Right ventricle myocardium superior (tissue), 1 donor: ENCODE measurements around the gene WNT6. TPM values are rescaled to one million over a fixed set of nuclear protein-coding genes. Genes with fewer than 3 reads are reported as not detected.

Source experiments
- ATAC-seq: fragments of 200-7000 bp; cut with Tn5 transposase; one replicate; pipeline ENCODE4 v1.9.1; 2020; ENCODE audit warnings: mild to moderate bottlenecking; ENCODE audit not compliant: poor library complexity
- DNase-seq: peaks from one replicate; pipeline ENCODE4 v3.0.0-alpha.2; 2020
- intact Hi-C: fragments of 100-400 bp; cut with DNase I; formaldehyde crosslinking; loops from one replicate; pipeline ENCODE4 v1.11.2; 2022
- total RNA-seq: library from RNA; stranded (reverse); fragmentation: NEBNext Ultra II Directional; extraction: Animal tissue kit (Norgen Biotek cat#: 25700); gene quantifications from one replicate; pipeline ENCODE4 v1.2.1, GENCODE V29; 2021
- donor health status: DM: no; HTN: yes; CAD: no; lungs with severe emphysema.

WNT6 gene
- total RNA-seq, 1 donor from 2014 or later = 2.6 TPM

- DNase-seq (no peak), ATAC-seq (no peak)
- intact Hi-C loops = loop anchor here (5.0 kb wide), 1 partner anchor 143 kb away; the partner anchor contains the start of gene TTLL4
Observed at GRCh38 chr2:218854860-218855259, 4.7 kb upstream of the WNT6 start.

GRCh38 chr2:218855305-218856166 is 4.1 kb upstream of the WNT6 start:
- ATAC-seq (no peak), DNase-seq (no peak)
- intact Hi-C loops = no loop called here

- ATAC-seq (no peak), DNase-seq (no peak)
- intact Hi-C loops = no loop called here
Observed at GRCh38 chr2:218856167-218856895, 3.3 kb upstream of the WNT6 start.

GRCh38 chr2:218856896-218857243 is 2.7 kb upstream of the WNT6 start:
- ATAC-seq (no peak), DNase-seq (no peak)
- intact Hi-C loops = no loop called here

GRCh38 chr2:218857371-218858137 is 2.1 kb upstream of the WNT6 start:
- DNase-seq = no peak
- no peak for ATAC-seq
- intact Hi-C loops = no loop called here

GRCh38 chr2:218858138-218858445 is 1.5 kb upstream of the WNT6 start:
- intact Hi-C loops = no loop called here
- ATAC-seq = no peak
- DNase-seq = no peak

- ATAC-seq = no peak
- DNase-seq = no peak
- intact Hi-C loops = no loop called here
Observed at GRCh38 chr2:218858671-218859555, 692 bp upstream of the WNT6 start.

- ATAC-seq = no peak
- no peak for DNase-seq
- intact Hi-C loops = no loop called here
Observed at GRCh38 chr2:218859988-218860831, 605 bp downstream of the WNT6 start.

- ATAC-seq (peak; percentile 83), DNase-seq (peak; percentile 67)
- intact Hi-C loops = no loop called here
Observed at GRCh38 chr2:218860950-218861381, 1.4 kb downstream of the WNT6 start.

- intact Hi-C loops = no loop called here
- peak; percentile 26 for DNase-seq
- no peak for ATAC-seq
Observed at GRCh38 chr2:218861645-218862318, 2.2 kb downstream of the WNT6 start.

- intact Hi-C loops = no loop called here
- DNase-seq (no peak), ATAC-seq (no peak)
Observed at GRCh38 chr2:218863021-218863520, 3.5 kb downstream of the WNT6 start.

GRCh38 chr2:218865396-218865795 is 5.8 kb downstream of the WNT6 start:
- ATAC-seq = no peak
- no peak for DNase-seq
- intact Hi-C loops = no loop called here

GRCh38 chr2:218865999-218866398 is 6.4 kb downstream of the WNT6 start:
- ATAC-seq (no peak), DNase-seq (no peak)
- intact Hi-C loops = no loop called here

- intact Hi-C loops = no loop called here
- DNase-seq = no peak
- ATAC-seq = peak; percentile 26
Observed at GRCh38 chr2:218867900-218868299, 8.3 kb downstream of the WNT6 start.

- ATAC-seq = no peak
- no peak for DNase-seq
- intact Hi-C loops = no loop called here
Observed at GRCh38 chr2:218869064-218869463, 9.5 kb downstream of the WNT6 start.

GRCh38 chr2:218870984-218871344 is 11.4 kb downstream of the WNT6 start:
- ATAC-seq (peak; percentile 31), DNase-seq (peak; percentile 70)
- intact Hi-C loops = no loop called here
